HG02678 (cell line): ENCODE data around the gene NINJ2.

ENCODE experiments used
- ATAC-seq: cut with Tn5 transposase; IDR thresholded peaks from one replicate; pipeline ENCODE4 v1.9.1; 2021; ENCODE audit warnings: mild to moderate bottlenecking, moderate library complexity; ENCODE audit not compliant: unreplicated experiment

The NINJ2 gene

DNA sequence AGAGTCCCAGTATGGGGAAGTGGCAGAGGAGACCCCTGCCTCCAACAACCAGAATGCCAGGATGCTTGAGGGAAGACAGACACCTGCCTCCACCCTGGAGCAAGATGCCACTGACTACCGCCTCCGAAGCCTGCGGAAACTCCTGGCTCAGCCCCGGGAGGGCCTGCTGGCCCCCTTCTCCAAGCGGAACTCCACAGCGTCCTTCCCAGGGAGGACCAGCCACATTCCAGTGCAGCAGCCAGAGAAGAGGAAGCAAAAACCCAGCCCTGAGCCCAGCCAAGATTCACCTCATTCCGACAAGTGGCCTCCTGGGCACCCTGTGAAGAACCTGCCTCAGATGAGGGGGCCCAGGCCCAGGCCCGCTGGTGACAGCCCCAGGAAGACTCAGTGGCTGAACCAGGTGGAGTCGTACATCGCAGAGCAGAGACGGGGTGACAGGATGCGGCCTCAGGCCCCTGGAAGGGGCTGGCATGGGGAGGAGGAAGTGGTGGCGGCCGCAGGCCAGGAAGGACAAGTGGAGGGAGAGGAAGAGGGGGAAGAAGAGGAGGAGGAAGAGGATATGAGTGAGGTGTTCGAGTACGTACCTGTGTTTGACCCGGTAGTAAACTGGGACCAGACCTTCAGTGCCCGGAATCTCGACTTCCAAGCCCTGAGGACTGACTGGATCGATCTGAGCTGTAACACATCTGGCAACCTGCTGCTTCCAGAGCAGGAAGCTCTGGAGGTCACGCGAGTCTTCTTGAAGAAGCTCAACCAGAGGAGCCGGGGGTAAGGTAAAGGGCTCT is 109.8 kb downstream of the NINJ2 start:
- ATAC-seq: no peak

DNA sequence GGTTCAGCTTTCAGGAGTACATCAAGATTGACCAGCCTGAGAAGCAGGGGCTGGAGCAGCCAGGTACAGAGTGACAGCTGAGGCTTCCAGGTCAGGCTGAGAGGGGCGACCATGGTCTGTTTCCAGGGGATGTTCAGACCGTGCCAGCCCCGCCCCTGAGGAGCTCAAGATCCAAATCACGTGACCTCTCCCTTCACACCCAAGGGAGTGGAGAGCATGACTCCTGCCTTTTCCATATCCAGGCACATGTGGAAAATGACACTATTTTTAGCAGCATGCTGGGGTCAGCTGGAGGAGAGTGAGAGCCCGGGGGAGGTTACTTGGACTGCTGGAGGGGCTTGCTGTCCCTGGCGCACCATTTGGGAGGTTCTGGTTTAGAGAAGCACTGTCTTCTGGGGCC is 110.8 kb downstream of the NINJ2 start:
- no peak for ATAC-seq

DNA sequence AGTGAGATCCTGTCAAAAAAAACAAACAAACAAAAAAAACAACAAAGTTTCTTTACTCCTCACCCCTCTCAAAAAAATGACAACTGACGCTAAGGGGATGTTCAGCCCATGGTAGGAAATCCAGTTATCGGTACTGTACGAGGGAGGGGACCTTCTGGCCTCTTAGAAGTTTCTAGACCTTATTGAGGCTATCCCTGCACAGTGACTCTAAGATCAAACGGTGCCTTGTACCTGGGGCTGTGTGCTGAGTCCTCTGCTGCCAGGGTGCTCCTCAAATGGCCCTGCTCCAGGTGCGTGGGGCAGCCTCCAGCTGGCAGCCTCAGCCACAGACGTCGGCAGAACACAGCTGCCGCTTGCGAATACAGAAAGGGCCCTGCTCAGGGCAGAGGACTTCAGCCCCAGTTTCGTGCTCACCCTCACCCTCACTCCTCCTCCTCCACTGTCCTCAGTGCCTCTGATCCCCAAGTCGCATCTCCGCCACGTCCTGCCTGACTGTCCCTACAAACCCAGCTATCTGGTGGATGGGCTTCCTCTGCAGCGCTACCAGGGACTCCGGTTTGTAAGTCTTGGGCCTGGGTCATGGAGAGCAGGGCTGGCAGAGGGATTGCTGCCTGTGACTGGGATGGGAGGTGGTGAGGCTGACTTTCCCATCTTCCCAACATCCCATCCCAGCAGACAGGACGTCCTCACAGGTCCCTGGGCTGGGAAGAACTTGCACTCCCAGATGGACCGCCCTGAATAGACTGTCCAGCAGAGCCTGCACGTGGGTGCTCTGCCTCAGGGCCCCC is 112.6 kb downstream of the NINJ2 start:
- ATAC-seq: no peak

DNA sequence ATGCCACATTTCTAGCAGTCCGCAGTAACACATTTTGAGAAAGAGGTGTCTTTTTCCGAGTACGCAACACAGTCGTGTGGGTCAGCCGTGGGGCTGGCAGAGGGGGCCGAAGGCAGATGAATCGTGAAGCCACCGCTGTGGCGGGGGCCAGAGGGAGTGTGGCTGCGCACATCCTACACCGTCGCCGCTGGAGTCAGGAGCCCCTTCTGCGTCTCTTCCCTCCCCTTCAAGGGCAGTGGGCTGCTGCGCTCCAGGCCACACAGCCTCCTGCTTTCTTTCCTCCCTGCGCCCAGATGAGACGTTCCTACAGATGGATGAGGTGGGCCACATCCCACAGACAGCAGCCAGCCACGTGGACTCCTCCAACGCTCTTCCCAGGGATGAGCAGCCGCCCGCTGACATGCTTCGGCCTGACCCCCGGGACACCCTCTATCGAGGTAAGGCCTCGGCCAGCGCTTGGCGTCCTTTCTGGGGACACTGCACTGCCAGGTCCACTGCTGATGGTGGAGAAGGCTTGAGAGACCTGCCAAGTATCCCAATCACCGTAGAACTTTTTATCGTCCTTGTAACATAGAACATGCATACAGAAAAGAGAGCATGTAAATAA is 113.7 kb downstream of the NINJ2 start:
- ATAC-seq: no peak

DNA sequence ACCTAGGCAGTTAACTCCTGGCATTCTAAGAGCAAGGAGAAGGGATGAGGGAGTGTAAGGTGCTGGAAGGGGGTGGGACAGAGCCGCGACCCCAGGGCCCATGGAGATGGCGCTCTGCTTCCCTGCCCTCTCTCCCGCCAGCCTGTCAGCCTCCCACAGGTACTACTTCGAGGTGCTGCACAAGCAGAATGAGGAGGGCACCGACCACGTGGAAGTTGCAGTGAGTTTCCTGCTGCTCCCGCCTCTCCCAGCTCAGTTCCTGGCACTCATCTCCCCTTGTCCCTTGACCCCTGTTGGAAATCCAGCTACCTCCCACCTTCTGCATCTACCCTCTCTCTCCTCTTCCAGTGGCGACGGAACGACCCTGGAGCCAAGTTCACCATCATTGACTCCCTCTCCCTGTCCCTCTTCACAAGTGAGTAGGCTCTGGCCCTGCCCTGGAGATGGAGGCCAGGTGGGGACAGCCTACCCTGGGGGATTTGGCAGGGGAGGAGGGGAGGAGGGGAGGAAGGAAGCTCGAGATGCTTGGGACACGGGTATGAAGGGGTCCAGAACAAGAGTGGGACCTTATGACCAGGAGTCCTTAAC is 115.3 kb downstream of the NINJ2 start:
- ATAC-seq: no peak

DNA sequence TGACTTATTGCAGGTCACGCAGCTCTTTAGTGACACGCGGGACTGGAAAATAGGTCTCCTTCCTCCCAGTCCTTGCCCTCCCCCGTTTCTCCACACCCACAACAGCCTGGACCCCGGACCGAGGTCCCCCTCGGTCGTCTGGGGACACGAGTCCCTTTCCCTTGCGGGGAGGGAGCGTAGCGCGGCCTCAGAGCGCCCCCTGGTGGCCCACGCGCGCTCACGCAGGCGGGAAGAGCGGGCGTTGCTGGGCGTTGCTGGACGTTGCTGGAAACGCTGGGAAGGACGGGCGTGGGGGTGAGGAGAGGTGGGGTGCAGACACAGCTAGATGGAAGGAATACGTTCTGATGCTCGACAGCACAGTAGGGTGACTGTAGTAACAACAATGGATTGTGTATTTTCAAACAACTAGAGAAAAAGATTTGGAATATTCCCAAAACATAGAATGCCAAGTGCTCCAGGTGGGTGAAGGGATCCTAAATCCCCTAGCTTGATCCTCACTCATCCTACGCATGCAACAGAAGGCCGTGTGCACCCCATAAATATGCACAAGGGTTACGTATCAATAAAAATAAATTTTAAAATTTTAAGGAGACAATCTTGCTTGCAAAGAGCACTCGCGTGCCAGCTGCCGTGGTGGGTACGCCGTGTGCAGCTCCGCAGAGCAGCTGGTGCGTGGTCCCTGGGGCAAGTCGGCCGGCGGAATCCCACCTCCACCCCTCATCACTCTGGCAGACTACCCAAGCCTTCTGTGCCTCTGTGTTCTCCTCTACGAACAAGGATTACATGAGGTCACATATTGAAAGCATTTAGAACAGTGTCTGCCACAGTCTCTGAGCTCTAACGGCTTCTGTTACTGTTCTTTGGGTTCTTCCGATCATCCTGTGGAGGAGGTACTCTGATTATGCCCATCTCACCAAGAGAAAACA is 116.1 kb downstream of the NINJ2 start:
- no peak for ATAC-seq

DNA sequence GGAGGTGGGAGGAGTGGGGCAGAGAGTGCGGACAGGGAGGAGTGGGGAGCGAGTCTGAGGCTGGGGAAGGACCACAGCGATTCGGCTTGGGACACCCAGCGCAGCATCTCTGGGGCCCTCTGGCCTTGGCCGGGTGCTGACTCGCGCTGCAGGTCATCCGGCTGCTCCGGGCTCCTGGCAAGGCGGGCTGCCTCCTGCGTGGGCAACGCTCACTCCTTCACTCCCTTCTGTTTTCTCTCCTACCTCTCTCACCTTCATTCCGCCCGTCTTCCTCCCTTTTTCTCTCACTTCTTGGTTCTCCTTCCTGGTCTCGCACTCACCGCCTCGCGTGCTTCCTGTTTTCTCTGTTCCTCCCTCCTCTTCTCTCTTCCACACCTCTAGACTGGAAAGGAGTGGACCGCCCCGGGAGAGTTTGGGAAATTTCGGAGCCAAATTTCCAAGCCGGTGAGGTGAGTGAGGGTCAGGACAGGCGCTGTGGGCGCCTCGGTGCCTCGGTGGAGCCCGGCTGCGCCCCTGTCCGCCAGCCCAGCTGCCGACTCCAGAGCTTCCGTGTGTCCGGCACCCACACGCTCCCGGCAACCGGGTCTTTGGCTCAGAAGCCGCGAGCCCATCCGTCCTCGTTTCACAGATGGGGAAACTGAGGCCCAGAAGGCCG is 116.9 kb downstream of the NINJ2 start:
- ATAC-seq: no peak

DNA sequence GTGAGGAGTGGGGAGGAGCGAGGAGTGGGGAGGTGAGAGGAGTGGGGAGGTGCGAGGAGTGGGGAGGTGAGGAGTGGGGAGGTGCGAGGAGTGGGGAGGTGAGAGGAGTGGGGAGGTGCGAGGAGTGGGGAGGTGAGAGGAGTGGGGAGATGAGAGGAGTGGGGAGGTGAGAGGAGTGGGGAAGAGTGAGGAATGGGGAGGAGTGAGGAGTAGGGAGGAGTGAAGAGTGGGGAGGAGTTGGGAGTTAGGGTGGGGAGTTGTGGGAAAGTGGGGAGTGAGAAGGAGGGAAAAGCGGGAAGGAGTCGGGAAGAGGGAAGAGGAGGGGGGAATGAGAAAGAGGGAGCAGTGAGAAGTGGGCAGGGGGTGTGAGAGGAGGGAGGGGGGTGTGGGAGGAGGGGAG is 117.4 kb downstream of the NINJ2 start:
- no peak for ATAC-seq

DNA sequence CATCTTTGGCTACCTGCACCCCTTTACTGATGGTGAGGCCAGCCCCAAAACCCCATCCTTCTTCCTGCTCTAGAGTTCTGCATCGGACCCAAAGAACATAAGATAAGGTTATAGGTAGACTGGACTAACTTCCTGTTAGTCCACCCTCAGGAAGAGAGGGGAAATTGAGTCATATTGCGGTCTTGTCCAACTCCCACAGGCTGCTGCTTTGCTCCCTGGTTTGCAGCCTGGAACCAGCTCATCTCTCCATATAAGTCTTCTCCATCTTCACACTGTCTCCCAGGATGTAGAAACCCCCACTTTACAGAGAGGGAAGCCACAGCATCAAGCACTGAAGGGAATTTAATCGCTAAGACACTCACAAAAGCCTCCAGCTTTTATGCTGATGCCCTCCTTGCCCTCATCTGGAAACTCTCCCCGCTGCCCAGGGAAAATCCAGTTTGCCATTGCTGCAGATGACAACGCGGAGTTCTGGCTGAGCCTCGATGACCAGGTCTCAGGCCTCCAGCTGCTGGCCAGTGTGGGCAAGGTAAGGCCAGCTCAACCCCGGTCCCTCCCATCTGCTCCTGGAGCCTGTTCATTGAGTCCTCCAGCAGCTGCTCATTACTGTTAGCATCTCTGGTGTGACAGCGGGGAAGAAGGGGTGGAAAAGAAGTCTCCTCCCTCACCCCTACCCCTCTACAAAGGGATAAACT is 118.2 kb downstream of the NINJ2 start:
- ATAC-seq: no peak

DNA sequence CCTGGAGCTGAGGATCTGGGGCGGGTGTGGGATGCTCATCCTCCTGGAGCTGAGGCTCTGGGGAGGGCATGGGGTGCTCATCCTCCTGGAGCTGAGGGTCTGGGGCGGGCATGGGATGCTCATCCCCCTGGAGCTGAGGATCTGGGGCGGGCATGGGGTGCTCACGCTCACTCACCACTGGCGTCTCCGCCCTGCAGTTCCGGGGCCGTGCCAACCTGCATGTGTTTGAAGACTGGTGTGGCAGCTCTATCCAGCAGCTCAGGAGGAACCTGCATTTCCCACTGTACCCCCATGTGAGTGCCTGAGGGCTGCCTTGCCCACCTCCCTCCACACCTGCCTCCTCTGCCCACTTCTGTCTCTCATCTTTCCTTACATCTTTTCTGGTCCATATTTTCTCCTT is 119.1 kb downstream of the NINJ2 start:
- no peak for ATAC-seq

DNA sequence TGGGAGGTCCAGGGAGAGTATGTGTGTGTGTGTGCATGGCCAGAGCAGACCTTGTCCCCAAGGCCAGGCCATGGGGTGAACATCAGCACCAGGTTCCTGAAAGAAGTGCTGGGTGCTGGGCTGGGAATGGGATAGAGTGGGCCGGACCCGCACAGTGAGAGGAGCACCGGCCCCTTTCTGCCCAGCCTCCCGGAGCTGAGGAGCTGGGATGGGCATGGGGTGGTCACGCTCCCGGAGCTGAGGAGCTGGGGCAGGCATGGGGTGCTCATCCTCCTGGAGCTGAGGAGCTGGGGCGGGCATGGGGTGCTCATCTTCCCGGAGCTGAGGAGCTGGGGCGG is 120.2 kb downstream of the NINJ2 start:
- ATAC-seq: no peak

DNA sequence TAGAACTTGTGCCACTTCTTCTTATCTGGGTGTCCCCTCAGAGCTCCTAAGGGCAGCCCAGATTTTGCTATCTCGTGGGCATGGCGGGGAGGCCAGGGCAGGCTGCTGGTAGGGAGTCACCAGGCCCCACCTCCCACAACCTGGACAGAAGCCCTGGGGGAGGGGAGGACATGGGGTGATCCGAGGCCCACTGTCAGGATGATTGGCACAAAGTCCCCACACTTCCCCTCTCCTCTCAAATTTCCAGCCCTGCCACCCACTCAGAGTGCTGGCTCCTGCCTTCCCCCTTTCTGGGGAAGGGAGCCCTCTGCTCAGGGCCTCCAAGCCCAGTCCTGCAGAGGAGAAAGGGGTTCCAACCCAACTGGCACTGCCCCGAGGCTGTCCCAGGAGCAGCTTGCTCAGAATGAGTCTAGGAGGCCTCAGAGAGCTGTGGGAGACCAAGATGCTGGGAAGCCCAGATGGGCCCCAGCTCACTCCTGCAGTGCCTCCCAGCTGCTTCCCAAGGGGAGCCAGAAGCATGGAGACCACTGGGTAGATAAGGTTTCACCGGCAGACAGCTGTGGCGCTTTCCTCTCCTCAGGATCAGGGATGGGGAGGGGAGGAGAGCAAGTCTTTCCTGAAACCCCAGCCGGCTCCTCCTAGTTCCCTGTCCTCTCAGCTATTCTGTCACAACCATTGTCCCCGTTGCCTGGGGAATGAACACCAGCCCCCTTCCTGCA is 120.7 kb downstream of the NINJ2 start:
- ATAC-seq: no peak

DNA sequence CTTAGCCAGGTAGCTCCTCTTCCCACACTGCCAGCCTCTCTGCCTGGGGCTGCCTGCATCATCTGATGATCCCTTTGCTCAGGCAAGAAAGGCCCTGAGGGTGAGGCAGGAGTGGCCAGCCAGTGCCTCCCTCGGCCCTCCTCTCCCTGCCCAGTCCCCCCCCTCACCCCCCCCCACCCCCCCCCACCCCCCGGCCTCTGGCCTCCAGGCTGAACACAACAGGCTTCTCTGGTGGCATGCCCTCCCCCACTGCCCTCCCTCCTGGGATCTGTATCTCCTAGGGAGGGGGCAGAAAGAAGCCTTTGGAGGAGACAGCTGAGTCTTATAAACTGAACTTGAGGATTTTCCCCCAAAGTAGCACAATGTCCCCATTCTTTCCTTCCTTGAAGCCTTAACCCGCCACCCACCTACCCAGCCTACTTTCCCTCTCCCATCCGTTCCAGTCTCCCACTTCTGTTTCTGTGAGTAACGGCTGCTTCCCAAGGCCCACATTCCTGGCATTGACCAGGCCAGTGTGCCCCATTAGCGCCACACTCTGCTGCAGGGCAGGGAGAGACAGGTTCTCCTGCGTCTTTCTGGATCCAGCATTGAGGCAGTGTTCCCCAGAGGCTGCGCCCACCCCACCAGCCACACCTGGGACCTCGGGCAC is 121.4 kb downstream of the NINJ2 start:
- ATAC-seq: no peak

DNA sequence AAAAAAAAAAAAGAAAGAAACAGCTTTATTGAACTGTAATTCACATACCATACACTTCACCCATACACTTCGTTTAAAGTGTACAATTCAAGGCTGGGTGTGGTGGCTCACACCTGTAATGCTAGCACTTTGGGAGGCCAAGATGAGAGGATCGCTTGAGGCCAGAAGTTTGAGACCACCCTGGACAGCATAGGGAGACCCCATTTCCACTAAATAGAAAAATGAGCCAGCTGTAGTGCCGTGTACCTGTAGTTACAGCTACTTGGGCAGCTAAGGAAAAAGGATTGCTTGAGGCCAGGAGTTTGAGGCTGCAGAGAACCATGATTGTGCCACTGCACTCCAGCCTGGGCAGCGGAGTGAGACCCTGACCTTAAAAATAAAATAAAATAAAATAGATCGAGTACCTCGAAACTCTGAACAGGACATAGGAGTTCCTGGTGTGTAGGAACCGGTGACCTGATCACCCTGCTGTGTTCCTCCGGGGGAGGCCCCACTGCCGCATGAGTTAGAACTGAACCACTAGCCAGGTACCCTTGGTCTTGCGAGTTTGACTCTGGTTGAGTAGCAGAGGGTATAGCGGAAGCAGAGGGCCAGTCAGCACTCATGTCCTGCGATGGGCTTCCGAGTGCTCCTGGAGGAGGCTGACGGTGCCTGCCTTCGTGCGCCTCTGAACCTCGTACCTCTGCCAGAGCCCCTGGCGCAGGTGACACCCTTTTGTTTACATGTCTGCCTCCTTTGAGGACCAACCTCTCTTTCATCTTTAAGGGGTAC is 123.5 kb downstream of the NINJ2 start:
- no peak for ATAC-seq

DNA sequence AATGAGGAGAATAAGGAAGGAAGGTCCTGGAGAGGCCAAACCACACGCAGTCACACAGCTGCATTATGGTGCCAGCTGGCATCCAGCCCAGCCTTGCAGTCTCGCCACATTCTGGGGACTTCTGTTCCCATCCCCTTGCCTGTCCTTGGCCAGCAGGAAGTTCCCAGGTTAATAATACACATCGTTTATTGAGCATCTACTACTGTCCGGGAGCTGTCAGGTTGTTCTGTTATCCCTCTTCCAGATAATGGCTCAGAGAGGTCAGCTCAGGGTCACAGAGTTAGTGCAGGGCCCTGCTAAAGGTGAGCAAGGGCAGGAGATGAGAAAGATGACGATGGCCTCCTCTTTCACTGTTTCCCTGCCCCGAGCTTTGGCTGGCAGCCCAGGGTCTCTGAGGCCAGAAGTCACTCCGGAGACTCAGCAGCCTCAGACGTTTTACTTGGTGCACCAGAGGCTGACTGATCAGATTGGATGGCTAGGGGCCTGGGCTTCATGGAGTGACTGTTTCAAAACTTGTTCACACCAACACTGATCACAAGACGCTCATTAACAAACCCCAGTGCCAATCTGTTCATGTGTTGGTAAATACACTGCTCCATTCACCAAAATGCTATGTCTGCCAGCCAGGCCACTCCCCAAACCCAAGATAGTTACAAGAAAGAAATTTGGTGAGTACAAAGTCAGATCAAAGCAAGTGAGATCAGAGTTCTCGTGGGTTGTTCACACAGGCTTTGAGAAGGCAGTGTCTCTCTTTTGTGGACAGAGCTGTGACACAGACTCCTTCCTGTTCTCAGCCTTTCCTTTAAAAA is 124.3 kb downstream of the NINJ2 start:
- no peak for ATAC-seq

DNA sequence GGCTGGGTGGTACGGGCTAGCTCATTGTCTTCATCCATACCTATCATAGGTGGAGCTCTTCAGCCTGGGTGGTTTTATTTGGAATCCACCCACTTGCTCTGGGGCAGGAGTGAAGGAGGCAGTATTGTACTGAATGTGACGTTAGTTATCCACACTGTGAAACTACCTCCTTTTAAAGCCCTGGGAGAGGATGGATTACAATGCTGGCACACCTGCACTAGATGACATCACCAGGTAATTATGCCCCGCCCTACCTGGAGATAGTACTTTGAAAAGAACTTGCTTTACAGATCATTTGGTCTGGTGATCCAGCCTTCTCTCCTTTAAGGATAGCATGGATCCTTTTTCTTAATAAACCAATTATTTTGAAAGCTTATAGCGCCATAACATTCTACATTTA is 125.5 kb downstream of the NINJ2 start:
- no peak for ATAC-seq

DNA sequence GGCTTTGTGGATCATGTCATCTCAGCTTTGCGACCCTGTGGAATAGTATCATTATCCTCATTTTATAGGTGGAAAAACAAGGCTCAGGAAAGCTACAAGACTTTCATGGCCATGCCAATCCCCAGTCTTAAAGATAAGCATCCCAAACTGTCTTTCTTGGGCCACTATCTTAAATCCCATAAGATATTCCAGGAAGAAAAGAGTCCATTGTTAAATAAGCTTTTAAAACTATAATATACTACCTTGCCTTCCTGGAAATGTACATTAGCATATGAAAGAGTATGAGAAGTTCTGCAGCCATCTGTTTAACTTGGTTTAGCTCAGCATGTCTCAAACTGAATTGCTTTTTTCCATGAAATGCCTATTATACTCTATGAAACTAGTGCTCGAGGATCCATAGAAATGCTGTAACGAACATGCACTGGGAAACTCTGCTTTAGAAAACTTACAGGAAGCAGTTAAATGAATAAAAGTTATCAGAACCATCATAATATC is 126.4 kb downstream of the NINJ2 start:
- ATAC-seq: no peak
